ENCODE measurements around the gene GON4L.
"Not testable (repeated sequence)": the region's sequence is repeated elsewhere in the genome, so short reads cannot be mapped to it uniquely, and the experiment has no call there.

GON4L gene

GRCh38 chr1:155834927-155835399 is 22.1 kb downstream of the GON4L start:
- TF ChIP-seq WT1 (tag by site-specific recombination; IDR thresholded peaks at IDR 0.05), result 0 out of 2 replicates have a peak, but pooled peaks have one; percentile 22
- H3K27ac ChIP-seq (ENCODE audit: extremely low read depth, low read depth, low read length); POLR2A ChIA-PET; CTCF ChIA-PET; H3K9me3 ChIP-seq (ENCODE audit: control insufficient read depth, insufficient read depth, low read depth, low read length); H3K4me1 ChIP-seq (ENCODE audit: control insufficient read depth, insufficient read depth, low read length); H3K4me3 ChIP-seq (ENCODE audit: low read depth, low read length): not testable (repeated sequence)
- H3K36me3 ChIP-seq (ENCODE audit: control insufficient read depth in 2 of 2, insufficient read depth in 1 of 2, low read length in 2 of 2), result peaks cover 0 to 13% of the 10 kb centered on the region in 2 experiments

DNA sequence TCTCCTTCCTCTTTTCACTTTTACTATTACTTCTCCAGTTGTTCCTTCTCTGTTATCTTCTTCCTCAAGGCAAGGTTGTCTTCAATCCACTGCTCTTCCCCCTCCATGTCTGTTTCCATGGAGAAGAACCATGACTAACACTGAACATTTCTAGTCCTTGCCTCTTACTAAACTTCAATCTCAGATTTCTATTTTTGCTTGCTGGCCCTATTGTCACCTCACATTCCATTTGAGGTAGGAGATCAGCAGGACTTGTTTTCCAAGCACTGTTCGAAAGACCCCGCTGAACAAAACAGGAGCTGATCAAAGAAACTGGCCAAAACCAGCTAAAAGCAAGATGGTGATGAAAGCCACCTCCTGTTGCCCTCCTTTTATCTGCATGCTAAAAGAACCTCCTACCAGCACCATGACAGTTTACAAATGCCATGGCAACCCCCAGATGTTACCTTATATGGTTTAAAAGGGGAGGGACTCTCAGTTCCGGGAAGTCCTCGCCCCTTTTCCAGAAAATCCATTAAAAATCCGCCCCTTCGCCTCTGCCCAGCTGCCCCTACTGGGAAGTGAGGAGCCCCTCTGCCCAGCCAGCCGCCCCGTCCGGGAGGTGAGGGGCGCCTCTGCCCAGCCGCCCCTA is 22.6 kb downstream of the GON4L start:
- TF ChIP-seq ZBTB17 (tag by site-specific recombination; IDR thresholded peaks at IDR 0.05), result peak; percentile 80
- TF ChIP-seq, protein P1, sequence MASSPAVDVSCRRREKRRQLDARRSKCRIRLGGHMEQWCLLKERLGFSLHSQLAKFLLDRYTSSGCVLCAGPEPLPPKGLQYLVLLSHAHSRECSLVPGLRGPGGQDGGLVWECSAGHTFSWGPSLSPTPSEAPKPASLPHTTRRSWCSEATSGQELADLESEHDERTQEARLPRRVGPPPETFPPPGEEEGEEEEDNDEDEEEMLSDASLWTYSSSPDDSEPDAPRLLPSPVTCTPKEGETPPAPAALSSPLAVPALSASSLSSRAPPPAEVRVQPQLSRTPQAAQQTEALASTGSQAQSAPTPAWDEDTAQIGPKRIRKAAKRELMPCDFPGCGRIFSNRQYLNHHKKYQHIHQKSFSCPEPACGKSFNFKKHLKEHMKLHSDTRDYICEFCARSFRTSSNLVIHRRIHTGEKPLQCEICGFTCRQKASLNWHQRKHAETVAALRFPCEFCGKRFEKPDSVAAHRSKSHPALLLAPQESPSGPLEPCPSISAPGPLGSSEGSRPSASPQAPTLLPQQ (tag by site-specific recombination; IDR thresholded peaks at IDR 0.05), result no peak
- H3K27ac ChIP-seq (ENCODE audit: extremely low read depth, low read depth, low read length), result no peak overlapping the region
- no peak overlapping the region for H3K4me3 ChIP-seq (ENCODE audit: low read depth, low read length)
- H3K9me3 ChIP-seq (ENCODE audit: control insufficient read depth, insufficient read depth, low read depth, low read length), result no peaks in the 10 kb centered on the region
- ChIA-PET CTCF (no interaction called here), POLR2A (no interaction called here)
- H3K4me1 ChIP-seq (ENCODE audit: control insufficient read depth, insufficient read depth, low read length), result no peaks in the 10 kb centered on the region
- peaks cover 0 to 13% of the 10 kb centered on the region in 2 experiments for H3K36me3 ChIP-seq (ENCODE audit: control insufficient read depth in 2 of 2, insufficient read depth in 1 of 2, low read length in 2 of 2)

DNA sequence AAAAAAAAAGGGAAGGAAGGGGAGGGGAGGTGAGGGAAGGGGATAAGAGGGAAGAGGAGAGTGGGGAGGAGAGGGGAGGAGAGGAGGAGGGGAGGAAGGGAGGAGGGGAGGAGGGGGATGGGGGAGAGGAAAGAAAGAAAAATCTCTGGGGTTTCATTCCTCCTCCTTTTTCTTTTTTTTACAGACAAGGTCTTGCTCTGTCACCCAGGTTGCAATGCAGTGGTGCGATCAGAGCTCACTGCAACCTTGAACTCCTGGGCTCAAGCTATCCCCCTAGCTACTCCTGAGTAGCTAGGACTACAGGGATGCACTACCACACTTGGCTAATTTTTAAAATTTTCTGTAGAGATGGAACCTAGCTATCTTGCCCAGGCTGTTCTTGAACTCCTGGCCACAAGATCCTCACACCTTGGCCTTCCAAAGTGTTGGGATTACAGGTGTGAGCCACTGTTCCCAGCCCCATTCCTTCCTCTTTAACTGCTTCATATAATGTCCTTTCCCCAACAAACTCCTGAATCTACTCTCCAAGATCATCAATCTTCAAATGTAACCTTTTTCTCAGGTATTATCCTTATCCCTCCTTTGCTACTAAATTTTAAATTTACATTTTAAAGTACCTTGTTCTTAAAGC is 23.2 kb downstream of the GON4L start:
- POLR2A ChIA-PET, result no interaction called here
- CTCF ChIA-PET, result no interaction called here
- Histone ChIP-seq H3K36me3 (ENCODE audit: control insufficient read depth in 2 of 2, insufficient read depth in 1 of 2, low read length in 2 of 2) (peaks cover 0 to 13% of the 10 kb centered on the region in 2 experiments), H3K4me1 (ENCODE audit: control insufficient read depth, insufficient read depth, low read length) (no peaks in the 10 kb centered on the region), H3K9me3 (ENCODE audit: control insufficient read depth, insufficient read depth, low read depth, low read length) (no peaks in the 10 kb centered on the region), H3K27ac (ENCODE audit: extremely low read depth, low read depth, low read length) (no peak overlapping the region), H3K4me3 (ENCODE audit: low read depth, low read length) (no peak overlapping the region)
- TF ChIP-seq ZNF596 (tag by site-specific recombination; IDR thresholded peaks at IDR 0.05), result no peak
- no peak for TF ChIP-seq ZNF791 (tag by site-specific recombination; IDR thresholded peaks at IDR 0.05)
- TF ChIP-seq ZFP37 (tag by site-specific recombination; IDR thresholded peaks at IDR 0.05), result no peak
- no peak for TF ChIP-seq ZNF174 (tag by site-specific recombination; IDR thresholded peaks at IDR 0.05)
- TF ChIP-seq KLF10 (tag by site-specific recombination; IDR thresholded peaks at IDR 0.05), result no peak
- TF ChIP-seq, protein P2, sequence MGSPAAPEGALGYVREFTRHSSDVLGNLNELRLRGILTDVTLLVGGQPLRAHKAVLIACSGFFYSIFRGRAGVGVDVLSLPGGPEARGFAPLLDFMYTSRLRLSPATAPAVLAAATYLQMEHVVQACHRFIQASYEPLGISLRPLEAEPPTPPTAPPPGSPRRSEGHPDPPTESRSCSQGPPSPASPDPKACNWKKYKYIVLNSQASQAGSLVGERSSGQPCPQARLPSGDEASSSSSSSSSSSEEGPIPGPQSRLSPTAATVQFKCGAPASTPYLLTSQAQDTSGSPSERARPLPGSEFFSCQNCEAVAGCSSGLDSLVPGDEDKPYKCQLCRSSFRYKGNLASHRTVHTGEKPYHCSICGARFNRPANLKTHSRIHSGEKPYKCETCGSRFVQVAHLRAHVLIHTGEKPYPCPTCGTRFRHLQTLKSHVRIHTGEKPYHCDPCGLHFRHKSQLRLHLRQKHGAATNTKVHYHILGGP (tag by site-specific recombination; IDR thresholded peaks at IDR 0.05), result no peak
- TF ChIP-seq ZNF138 (tag by site-specific recombination; IDR thresholded peaks at IDR 0.05; ENCODE audit: borderline replicate concordance), result no peak
- TF ChIP-seq ZNF76 (tag by site-specific recombination; IDR thresholded peaks at IDR 0.05; ENCODE audit: borderline replicate concordance, low read depth), result no peak
- TF ChIP-seq GFI1B (tag by site-specific recombination; IDR thresholded peaks at IDR 0.05), result no peak
- no peak for TF ChIP-seq ZNF585B (tag by site-specific recombination; IDR thresholded peaks at IDR 0.05)
- no peak for TF ChIP-seq ZNF560 (tag by site-specific recombination; IDR thresholded peaks at IDR 0.05; ENCODE audit: borderline replicate concordance)
- TF ChIP-seq BCL11B (tag by site-specific recombination; IDR thresholded peaks at IDR 0.05; ENCODE audit: low read depth), result no peak
- TF ChIP-seq BCL11A (tag by site-specific recombination; IDR thresholded peaks at IDR 0.05; ENCODE audit: low read depth), result no peak
- no peak for TF ChIP-seq ZNF280D (tag by site-specific recombination; IDR thresholded peaks at IDR 0.05)
- no peak for TF ChIP-seq ZNF600 (tag by site-specific recombination; IDR thresholded peaks at IDR 0.05)
- no peak for TF ChIP-seq SP2 (tag by site-specific recombination; IDR thresholded peaks at IDR 0.05)
- TF ChIP-seq, protein P3, sequence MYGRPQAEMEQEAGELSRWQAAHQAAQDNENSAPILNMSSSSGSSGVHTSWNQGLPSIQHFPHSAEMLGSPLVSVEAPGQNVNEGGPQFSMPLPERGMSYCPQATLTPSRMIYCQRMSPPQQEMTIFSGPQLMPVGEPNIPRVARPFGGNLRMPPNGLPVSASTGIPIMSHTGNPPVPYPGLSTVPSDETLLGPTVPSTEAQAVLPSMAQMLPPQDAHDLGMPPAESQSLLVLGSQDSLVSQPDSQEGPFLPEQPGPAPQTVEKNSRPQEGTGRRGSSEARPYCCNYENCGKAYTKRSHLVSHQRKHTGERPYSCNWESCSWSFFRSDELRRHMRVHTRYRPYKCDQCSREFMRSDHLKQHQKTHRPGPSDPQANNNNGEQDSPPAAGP (tag by site-specific recombination; IDR thresholded peaks at IDR 0.05), result no peak
- TF ChIP-seq ZNF48 (tag by site-specific recombination; IDR thresholded peaks at IDR 0.05), result no peak

Data from HEK293 (cell line).